HepG2 (cell line): ENCODE measurements around the gene PCGF2. TPM values are rescaled to one million over a fixed set of nuclear protein-coding genes. Genes with fewer than 3 reads are reported as not detected.

Experiments
- ARID2 ChIP-seq: sonication (generic); formaldehyde crosslinking; IDR thresholded peaks from 2 replicates; pipeline ENCODE4 v1.8.1; 2022; ENCODE audit warnings: mild to moderate bottlenecking, missing genetic modification reagents, borderline replicate concordance
- BHLHE40 ChIP-seq: IDR thresholded peaks from 2 replicates; pipeline ENCODE4 v1.6.1; 2011; ENCODE audit warnings: low read length, improper control_type of control experiment
- DMAP1 ChIP-seq: IDR thresholded peaks from 2 replicates; pipeline ENCODE4 v1.6.1; 2016
- ELF3 ChIP-seq: IDR thresholded peaks from 2 replicates; pipeline ENCODE4 v1.6.1; 2016; ENCODE audit warnings: missing genetic modification reagents, missing compliant biosample characterization
- FOXK1 ChIP-seq: sonication (generic); formaldehyde crosslinking; IDR thresholded peaks from 2 replicates; pipeline ENCODE4 v1.4.0; 2020; ENCODE audit warnings: low read depth, missing genetic modification reagents, borderline replicate concordance
- GFI1 ChIP-seq: sonication (generic); formaldehyde crosslinking; IDR thresholded peaks from 2 replicates; pipeline ENCODE4 v1.5.0; 2020; ENCODE audit warnings: missing genetic modification reagents, mild to moderate bottlenecking, borderline replicate concordance
- KDM4B ChIP-seq: sonication (generic); formaldehyde crosslinking; IDR thresholded peaks from 2 replicates; pipeline ENCODE4 v1.4.0; 2020; ENCODE audit warnings: missing genetic modification reagents
- KLF13 ChIP-seq: sonication (generic); formaldehyde crosslinking; IDR thresholded peaks from 2 replicates; pipeline ENCODE4 v1.4.0; 2020; ENCODE audit warnings: mild to moderate bottlenecking, missing genetic modification reagents
- MIXL1 ChIP-seq: IDR thresholded peaks from 2 replicates; pipeline ENCODE4 v1.6.1; 2016
- NFIB ChIP-seq: sonication (generic); formaldehyde crosslinking; IDR thresholded peaks from 2 replicates; pipeline ENCODE4 v1.9.0; 2021; ENCODE audit warnings: missing genetic modification reagents, mild to moderate bottlenecking, borderline replicate concordance
- NRL ChIP-seq: sonication (generic); formaldehyde crosslinking; IDR thresholded peaks from 2 replicates; pipeline ENCODE4 v1.5.0; 2020; ENCODE audit warnings: missing genetic modification reagents, mild to moderate bottlenecking, moderate library complexity, borderline replicate concordance
- RBM39 ChIP-seq: fragments of 200-400 bp; formaldehyde crosslinking; IDR thresholded peaks from one replicate; pipeline ENCODE4 v1.6.1; 2018; ENCODE audit warnings: antibody characterized with exemption, mild to moderate bottlenecking, low read depth, low read length; ENCODE audit not compliant: poor library complexity, severe bottlenecking
- SALL2 ChIP-seq: sonication (generic); formaldehyde crosslinking; IDR thresholded peaks from 2 replicates; pipeline ENCODE4 v1.8.1; 2023; ENCODE audit warnings: mild to moderate bottlenecking, missing genetic modification reagents, inconsistent platforms
- SMAD9 ChIP-seq: sonication (generic); formaldehyde crosslinking; IDR thresholded peaks from 2 replicates; pipeline ENCODE4 v1.5.1; 2020; ENCODE audit warnings: mild to moderate bottlenecking, missing genetic modification reagents
- TBX2 ChIP-seq: sonication (generic); formaldehyde crosslinking; IDR thresholded peaks from 2 replicates; pipeline ENCODE4 v1.5.0; 2020; ENCODE audit warnings: missing genetic modification reagents, mild to moderate bottlenecking, borderline replicate concordance
- TMF1 ChIP-seq: sonication (generic); formaldehyde crosslinking; IDR thresholded peaks from 2 replicates; pipeline ENCODE4 v1.8.1; 2022; ENCODE audit warnings: low read depth, missing genetic modification reagents
- YEATS2 ChIP-seq: sonication (generic); formaldehyde crosslinking; IDR thresholded peaks from 2 replicates; pipeline ENCODE4 v1.4.0; 2020; ENCODE audit warnings: missing genetic modification reagents, borderline replicate concordance
- ZNF234 ChIP-seq: sonication (generic); formaldehyde crosslinking; conservative IDR thresholded peaks from 2 replicates; pipeline ENCODE4 v1.5.1; 2020; ENCODE audit warnings: mild to moderate bottlenecking, missing genetic modification reagents
- ZNF326 ChIP-seq: sonication (generic); formaldehyde crosslinking; IDR thresholded peaks from 2 replicates; pipeline ENCODE4 v1.4.0; 2020; ENCODE audit warnings: missing genetic modification reagents, borderline replicate concordance
- ZNF350 ChIP-seq: sonication (generic); formaldehyde crosslinking; IDR thresholded peaks from 2 replicates; pipeline ENCODE4 v1.4.0; 2020; ENCODE audit warnings: mild to moderate bottlenecking, low read depth, missing genetic modification reagents, borderline replicate concordance
- ZNF383 ChIP-seq: sonication (generic); formaldehyde crosslinking; IDR thresholded peaks from 2 replicates; pipeline ENCODE4 v1.4.0; 2020; ENCODE audit warnings: missing genetic modification reagents, mild to moderate bottlenecking, borderline replicate concordance
- ZNF572 ChIP-seq: sonication (generic); formaldehyde crosslinking; IDR thresholded peaks from 2 replicates; pipeline ENCODE4 v1.5.1; 2020; ENCODE audit warnings: mild to moderate bottlenecking, missing genetic modification reagents
- ZNF879 ChIP-seq: sonication (generic); formaldehyde crosslinking; IDR thresholded peaks from 2 replicates; pipeline ENCODE4 v1.8.1; 2023; ENCODE audit warnings: missing genetic modification reagents
- polyA plus RNA-seq, 8 experiments: library from polyadenylated mRNA; depleted of rRNA in 3 of 8; stranded (reverse) in 7 of 8; unstranded in 1 of 8; fragments of >200 nt; fragmentation: Illumina TruSeq in 4 of 8; extraction: Trizol in 4 of 8; gene quantifications; 2 replicates each; pipeline versions ENCODE4 v1.2.1 to v1.2.3, GENCODE V29; 2011 to 2016; ENCODE audit warnings: low read depth in 4 of 8, missing spikeins in 1 of 8, mixed read lengths in 1 of 8; ENCODE audit not compliant: insufficient read depth in 1 of 8
- total RNA-seq, 5 experiments: library from RNA; depleted of rRNA; stranded (reverse); fragments of >200 nt; fragmentation: Illumina TruSeq; extraction: Trizol; gene quantifications; 2 replicates each; pipeline ENCODE4 v1.2.3, GENCODE V29; 2016; ENCODE audit warnings: low read depth in 1 of 5
- TF ChIP-seq, protein P1 (sequence below): fragments of 450-650 bp; IDR thresholded peaks from 2 replicates; pipeline ENCODE4 v1.6.1; 2016
- TF ChIP-seq, protein P2 (sequence below): sonication (generic); formaldehyde crosslinking; IDR thresholded peaks from 2 replicates; pipeline ENCODE4 v1.5.0; 2020; ENCODE audit warnings: mild to moderate bottlenecking, missing genetic modification reagents

PCGF2 gene
- total and polyA plus RNA-seq, 2 of the 13 experiments (the other 11 are each of a cell fraction or from before 2014, with no cell fraction given): 11.6 to 29.4 TPM

DNA sequence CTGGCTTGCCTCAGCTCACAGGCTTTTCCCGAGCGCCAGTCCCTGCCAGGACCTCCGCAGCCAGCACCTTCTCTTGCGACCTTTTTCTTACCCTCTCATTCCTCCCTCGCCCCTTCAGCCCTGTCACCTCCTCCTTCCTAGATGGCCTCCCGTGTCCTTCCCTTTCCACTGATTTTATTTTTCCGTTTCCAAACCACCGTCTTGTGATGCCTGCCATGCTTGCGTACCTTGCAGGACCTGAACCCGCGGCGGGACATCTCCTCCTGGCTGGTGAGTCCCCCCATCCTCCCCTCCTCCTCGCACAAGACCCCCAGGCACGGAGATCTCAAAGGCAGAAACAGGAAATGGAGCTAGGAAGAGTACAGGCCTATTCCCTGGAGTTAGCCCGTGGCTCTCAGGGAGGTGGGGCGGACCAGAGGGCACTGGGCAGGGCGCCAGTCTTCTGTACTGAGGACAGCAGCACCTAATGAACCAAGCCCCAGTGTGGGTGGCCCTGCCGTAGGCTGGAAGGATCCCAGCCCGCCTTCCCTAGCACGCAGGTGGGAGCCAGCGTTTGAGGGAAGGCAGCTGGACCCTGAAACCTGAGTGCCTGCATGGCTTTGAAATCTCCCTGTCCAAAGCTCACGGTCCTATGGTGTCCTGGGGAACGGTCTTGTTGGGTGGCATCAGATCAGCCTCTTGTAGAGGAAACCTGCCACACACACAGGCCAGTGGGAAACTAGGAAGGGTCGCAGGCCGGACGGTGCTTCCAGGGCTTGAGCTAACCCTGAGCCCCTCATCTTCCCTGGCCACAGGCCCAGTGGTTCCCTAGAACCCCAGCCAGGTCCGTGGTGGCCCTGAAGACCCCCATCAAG is 17.4 kb downstream of the PCGF2 start (continued):
- TF ChIP-seq, protein P1, sequence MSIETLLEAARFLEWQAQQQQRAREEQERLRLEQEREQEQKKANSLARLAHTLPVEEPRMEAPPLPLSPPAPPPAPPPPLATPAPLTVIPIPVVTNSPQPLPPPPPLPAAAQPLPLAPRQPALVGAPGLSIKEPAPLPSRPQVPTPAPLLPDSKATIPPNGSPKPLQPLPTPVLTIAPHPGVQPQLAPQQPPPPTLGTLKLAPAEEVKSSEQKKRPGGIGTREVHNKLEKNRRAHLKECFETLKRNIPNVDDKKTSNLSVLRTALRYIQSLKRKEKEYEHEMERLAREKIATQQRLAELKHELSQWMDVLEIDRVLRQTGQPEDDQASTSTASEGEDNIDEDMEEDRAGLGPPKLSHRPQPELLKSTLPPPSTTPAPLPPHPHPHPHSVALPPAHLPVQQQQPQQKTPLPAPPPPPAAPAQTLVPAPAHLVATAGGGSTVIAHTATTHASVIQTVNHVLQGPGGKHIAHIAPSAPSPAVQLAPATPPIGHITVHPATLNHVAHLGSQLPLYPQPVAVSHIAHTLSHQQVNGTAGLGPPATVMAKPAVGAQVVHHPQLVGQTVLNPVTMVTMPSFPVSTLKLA: no peak
- TF ChIP-seq NFIB (CRISPR knock-in tag): no peak
- peak; percentile 93 for TF ChIP-seq NRL
- TF ChIP-seq, protein P2, sequence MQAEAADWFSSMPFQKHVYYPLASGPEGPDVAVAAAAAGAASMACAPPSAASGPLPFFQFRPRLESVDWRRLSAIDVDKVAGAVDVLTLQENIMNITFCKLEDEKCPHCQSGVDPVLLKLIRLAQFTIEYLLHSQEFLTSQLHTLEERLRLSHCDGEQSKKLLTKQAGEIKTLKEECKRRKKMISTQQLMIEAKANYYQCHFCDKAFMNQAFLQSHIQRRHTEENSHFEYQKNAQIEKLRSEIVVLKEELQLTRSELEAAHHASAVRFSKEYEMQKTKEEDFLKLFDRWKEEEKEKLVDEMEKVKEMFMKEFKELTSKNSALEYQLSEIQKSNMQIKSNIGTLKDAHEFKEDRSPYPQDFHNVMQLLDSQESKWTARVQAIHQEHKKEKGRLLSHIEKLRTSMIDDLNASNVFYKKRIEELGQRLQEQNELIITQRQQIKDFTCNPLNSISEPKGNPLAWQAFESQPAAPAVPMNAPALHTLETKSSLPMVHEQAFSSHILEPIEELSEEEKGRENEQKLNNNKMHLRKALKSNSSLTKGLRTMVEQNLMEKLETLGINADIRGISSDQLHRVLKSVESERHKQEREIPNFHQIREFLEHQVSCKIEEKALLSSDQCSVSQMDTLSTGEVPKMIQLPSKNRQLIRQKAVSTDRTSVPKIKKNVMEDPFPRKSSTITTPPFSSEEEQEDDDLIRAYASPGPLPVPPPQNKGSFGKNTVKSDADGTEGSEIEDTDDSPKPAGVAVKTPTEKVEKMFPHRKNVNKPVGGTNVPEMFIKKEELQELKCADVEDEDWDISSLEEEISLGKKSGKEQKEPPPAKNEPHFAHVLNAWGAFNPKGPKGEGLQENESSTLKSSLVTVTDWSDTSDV: 0 out of 2 replicates have a peak, but pooled peaks have one; percentile 77
- TF ChIP-seq SMAD9 (CRISPR knock-in tag): 0 out of 2 replicates have a peak, but pooled peaks have one; percentile 59
- TF ChIP-seq ZNF326 (CRISPR knock-in tag): no peak
- no peak for TF ChIP-seq KLF13 (CRISPR knock-in tag)
- peak; percentile 47; the same call in 1 of the 2 replicates for TF ChIP-seq ZNF879 (CRISPR knock-in tag)
- 0 out of 2 replicates have a peak, but pooled peaks have one; percentile 11 for TF ChIP-seq SALL2 (CRISPR knock-in tag)
- 0 out of 2 replicates have a peak, but pooled peaks have one; percentile 53 for TF ChIP-seq KDM4B (CRISPR knock-in tag)
- TF ChIP-seq ELF3 (CRISPR knock-in tag): peak; percentile 83
- 0 out of 2 replicates have a peak, but pooled peaks have one; percentile 50 for TF ChIP-seq GFI1 (CRISPR knock-in tag)
- peak; percentile 66; the same call in 1 of the 2 replicates for TF ChIP-seq TBX2 (CRISPR knock-in tag)
- 0 out of 2 replicates have a peak, but pooled peaks have one; percentile 12 for TF ChIP-seq BHLHE40
- peak; percentile 73; the same call in 1 of the 2 replicates for TF ChIP-seq TMF1
- peak; percentile 63; the same call in 1 of the 2 replicates for TF ChIP-seq YEATS2
- peak; percentile 68; the same call in 1 of the 2 replicates for TF ChIP-seq ZNF383 (CRISPR knock-in tag)
- TF ChIP-seq ARID2 (CRISPR knock-in tag): peak; percentile 88; the same call in 1 of the 2 replicates
- TF ChIP-seq ZNF572: peak; percentile 96
- TF ChIP-seq RBM39: peak; percentile 66
- 0 out of 2 replicates have a peak, but pooled peaks have one; percentile 49 for TF ChIP-seq ZNF234 (CRISPR knock-in tag)
- TF ChIP-seq ZNF350: peak; percentile 76
- peak; percentile 53; the same call in 1 of the 2 replicates for TF ChIP-seq MIXL1 (CRISPR knock-in tag)
- peak; percentile 46; the same call in 1 of the 2 replicates for TF ChIP-seq FOXK1 (CRISPR knock-in tag)
- TF ChIP-seq DMAP1: peak; percentile 87
